Stimulated activated CD4-positive, alpha-beta T cell treated with anti-CD3 and anti-CD28 coated beads, Interleukin-4, amount 100 ng/mL, for 24 hours (primary cell): ENCODE measurements around the gene SERPINB11.
"Not testable (repeated sequence)": the region's sequence is repeated elsewhere in the genome, so short reads cannot be mapped to it uniquely, and the experiment has no call there.

ENCODE experiments used
- DNase-seq: peaks from one replicate; pipeline ENCODE4 v3.0.0-alpha.2; 2020

SERPINB11 gene

DNA sequence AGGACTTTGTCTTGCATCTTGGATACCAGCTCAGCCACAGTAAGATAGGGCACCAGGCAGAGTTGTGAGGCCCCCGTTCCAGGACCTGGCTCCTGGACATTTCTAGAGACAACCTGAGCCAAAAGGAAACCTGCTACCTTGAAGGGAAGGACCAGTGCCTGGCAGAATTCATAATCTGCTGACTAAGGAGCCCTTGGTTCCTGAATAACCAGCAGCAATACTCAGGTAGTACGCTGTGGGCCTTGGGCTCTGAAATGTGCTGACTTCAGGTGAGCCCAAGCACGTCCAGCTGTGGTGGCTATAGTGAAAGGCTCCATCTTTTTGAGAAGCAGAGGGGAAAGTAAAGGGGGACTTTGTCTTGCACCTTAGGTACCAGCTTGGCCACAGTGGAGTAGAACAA is 28.5 kb downstream of the SERPINB11 start:
- DNase-seq, result no peak

- DNase-seq, result no peak
Observed at GRCh38 chr18:63736876-63737275, 34.1 kb downstream of the SERPINB11 start.

GRCh38 chr18:63741769-63742168 is 39.0 kb downstream of the SERPINB11 start:
- DNase-seq, result no peak

- DNase-seq, result no peak
Observed at GRCh38 chr18:63747006-63747405, 44.2 kb downstream of the SERPINB11 start.

GRCh38 chr18:63749489-63749888 is 46.7 kb downstream of the SERPINB11 start:
- DNase-seq, result no peak

DNA sequence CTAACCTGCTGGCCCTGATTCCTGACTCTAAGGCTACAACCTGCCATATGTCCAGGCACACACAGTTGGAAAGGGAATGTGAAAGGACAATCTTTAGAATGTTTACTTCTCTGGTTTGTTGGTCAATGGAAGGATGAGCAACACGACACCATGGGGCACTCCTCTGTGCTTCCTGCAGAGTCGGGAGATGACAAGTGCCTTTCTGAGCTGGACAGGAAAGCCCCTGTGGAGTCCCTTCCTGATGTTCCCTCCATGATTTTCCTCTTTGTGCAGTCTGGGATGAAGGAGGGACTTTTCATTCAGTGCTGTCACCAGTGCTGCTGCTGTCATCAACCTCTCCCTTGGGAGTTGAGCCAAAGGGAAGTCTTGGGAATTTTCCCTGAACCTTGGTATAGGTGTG is 49.9 kb downstream of the SERPINB11 start:
- DNase-seq, result no peak

DNA sequence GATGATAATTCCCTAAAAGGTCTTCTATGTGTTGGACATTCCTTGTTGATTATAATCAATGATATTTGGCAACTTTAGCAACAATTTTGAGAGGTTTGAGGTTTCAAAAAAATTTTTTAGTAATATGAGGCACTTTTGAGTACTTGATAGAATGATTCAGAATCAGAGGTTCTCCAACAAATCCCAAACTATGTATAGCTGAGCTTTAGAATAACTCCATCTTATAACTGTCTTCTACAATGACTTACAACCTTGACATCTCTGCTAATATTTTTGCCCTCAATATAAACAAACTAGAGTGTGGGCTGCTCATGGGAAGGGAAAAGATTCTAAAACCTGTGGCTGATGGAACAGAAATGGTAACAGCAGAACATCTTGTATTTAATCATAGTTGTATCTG is 50.9 kb downstream of the SERPINB11 start:
- no peak for DNase-seq

GRCh38 chr18:63757541-63757940 is 54.8 kb downstream of the SERPINB11 start:
- DNase-seq, result no peak

GRCh38 chr18:63758615-63759240 is 56.0 kb downstream of the SERPINB11 start:
- no peak for DNase-seq

DNA sequence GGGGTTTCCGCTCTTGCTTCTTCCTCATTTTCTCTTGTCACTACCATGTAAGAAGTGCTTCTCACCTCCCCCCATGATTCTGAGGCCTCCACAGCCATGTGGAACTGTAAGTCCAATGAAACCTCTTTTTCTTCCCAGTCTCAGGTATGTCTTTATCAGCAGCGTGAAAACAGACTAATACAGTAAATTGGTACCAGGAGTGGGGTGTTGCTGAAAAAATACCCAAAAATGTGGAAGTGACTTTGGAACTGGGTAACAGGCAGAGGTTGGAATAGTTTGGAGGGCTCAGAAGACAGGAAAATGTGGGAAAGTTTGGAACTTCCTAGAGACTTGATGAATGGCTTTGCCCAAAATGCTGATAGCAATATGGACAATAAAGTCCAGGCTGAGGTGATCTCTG is 57.0 kb downstream of the SERPINB11 start:
- not testable (repeated sequence) for DNase-seq

GRCh38 chr18:63762518-63762917 is 59.8 kb downstream of the SERPINB11 start:
- no peak for DNase-seq

DNA sequence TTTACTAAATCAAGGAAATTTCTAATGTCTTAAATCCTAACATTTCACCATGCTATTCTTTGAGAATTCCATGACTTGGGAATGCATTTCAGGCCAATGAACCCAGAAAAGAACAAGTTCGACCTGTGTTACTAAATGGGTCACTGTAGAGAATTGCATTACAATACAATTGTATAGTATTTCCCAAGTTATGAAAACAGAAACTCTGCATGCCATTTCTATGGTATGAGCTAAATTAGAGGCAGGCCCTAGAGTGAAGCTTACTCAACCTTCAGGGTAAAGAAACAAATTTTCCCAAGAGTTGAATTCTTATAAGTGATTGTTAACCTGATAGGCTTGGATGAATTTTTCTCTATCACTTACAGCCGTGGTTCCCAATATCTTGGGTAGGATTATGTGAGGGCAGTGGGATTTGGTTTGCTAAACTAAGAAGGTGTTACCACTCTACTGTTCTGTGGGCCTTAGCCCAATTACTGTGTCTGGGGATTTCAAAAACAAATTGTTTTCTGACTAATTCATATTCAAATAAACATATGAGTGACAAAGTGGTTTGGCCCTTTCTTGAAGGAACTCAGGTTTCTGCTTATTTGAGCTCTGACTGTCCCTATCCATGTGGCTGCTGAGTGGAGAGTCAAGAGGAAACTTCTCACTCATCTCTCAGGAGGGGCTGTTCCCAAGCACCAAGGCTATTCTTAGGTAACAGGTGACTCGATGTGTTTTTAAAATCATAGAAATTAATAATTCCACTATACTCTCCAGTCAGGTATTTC is 61.3 kb downstream of the SERPINB11 start:
- DNase-seq, result no peak

GRCh38 chr18:63765837-63766236 is 63.1 kb downstream of the SERPINB11 start:
- no peak for DNase-seq
